Measurements from ENCODE around the gene SNTB2.

GRCh38 chr16:69267633-69268032 is 80.7 kb downstream of the SNTB2 start:
- TF ChIP-seq SUZ12 (IDR thresholded peaks at IDR 0.05; ENCODE audit: low read length), result no peak
- no peak for TF ChIP-seq RAD21 (IDR thresholded peaks at IDR 0.05 in 1 of 2, conservative IDR thresholded peaks at IDR 0.05 in 1 of 2; ENCODE audit: low read depth in 2 of 2, low read length in 2 of 2)
- TF ChIP-seq, protein P1, sequence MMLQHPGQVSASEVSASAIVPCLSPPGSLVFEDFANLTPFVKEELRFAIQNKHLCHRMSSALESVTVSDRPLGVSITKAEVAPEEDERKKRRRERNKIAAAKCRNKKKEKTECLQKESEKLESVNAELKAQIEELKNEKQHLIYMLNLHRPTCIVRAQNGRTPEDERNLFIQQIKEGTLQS (IDR thresholded peaks at IDR 0.05; ENCODE audit: insufficient read depth, low read depth, low read length), result no peak
- TF ChIP-seq, protein P2, sequence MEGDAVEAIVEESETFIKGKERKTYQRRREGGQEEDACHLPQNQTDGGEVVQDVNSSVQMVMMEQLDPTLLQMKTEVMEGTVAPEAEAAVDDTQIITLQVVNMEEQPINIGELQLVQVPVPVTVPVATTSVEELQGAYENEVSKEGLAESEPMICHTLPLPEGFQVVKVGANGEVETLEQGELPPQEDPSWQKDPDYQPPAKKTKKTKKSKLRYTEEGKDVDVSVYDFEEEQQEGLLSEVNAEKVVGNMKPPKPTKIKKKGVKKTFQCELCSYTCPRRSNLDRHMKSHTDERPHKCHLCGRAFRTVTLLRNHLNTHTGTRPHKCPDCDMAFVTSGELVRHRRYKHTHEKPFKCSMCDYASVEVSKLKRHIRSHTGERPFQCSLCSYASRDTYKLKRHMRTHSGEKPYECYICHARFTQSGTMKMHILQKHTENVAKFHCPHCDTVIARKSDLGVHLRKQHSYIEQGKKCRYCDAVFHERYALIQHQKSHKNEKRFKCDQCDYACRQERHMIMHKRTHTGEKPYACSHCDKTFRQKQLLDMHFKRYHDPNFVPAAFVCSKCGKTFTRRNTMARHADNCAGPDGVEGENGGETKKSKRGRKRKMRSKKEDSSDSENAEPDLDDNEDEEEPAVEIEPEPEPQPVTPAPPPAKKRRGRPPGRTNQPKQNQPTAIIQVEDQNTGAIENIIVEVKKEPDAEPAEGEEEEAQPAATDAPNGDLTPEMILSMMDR (IDR thresholded peaks at IDR 0.05; ENCODE audit: control extremely low read depth in 1 of 3, insufficient read depth in 1 of 3, low read depth in 1 of 3, low read length in 3 of 3), result no peak
- no peak for TF ChIP-seq BCL11A (IDR thresholded peaks at IDR 0.05; ENCODE audit: low read depth in 2 of 2, low read length in 2 of 2)
- TF ChIP-seq POLR2A (IDR thresholded peaks at IDR 0.05; ENCODE audit: control extremely low read depth in 1 of 2, low read depth in 2 of 2, low read length in 2 of 2), result no peak
- no peak for TF ChIP-seq HDAC6 (IDR thresholded peaks at IDR 0.05; ENCODE audit: low read depth, low read length)
- no peak for TF ChIP-seq BACH1 (IDR thresholded peaks at IDR 0.05; ENCODE audit: low read length)
- TF ChIP-seq, protein P3, sequence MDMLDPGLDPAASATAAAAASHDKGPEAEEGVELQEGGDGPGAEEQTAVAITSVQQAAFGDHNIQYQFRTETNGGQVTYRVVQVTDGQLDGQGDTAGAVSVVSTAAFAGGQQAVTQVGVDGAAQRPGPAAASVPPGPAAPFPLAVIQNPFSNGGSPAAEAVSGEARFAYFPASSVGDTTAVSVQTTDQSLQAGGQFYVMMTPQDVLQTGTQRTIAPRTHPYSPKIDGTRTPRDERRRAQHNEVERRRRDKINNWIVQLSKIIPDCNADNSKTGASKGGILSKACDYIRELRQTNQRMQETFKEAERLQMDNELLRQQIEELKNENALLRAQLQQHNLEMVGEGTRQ (IDR thresholded peaks at IDR 0.05; ENCODE audit: low read length), result no peak
- no peak for TF ChIP-seq KDM1A (IDR thresholded peaks at IDR 0.05; ENCODE audit: borderline replicate concordance, low read length)
- TF ChIP-seq ZNF274 (IDR thresholded peaks at IDR 0.05; ENCODE audit: borderline replicate concordance, extremely low read depth, low read length), result no peak
- TF ChIP-seq EZH2 (IDR thresholded peaks at IDR 0.05; ENCODE audit: low read depth, low read length, severe bottlenecking), result no peak
- no peak for TF ChIP-seq RNF2 (IDR thresholded peaks at IDR 0.05; ENCODE audit: borderline replicate concordance, low read depth, low read length, missing control alignments, poor library complexity, severe bottlenecking)
